Trophoblast cell (in vitro differentiated cells and primary cell): ENCODE data around the gene ALS2CL.
A peak's percentile ranks its signal among the peaks of the same experiment; 100 is the strongest.

Experiments
- DNase-seq, 2 donors: peaks; one replicate each; pipeline ENCODE4 v3.0.0-alpha.2; 2016
- H2AFZ ChIP-seq: 2 replicates; pipeline ENCODE4 v1.6.1; 2013; ENCODE audit warnings: low read length, moderate library complexity, mild to moderate bottlenecking; ENCODE audit not compliant: insufficient read depth, poor library complexity
- H2AK5ac ChIP-seq: 2 replicates; pipeline ENCODE4 v1.6.1; 2013; ENCODE audit warnings: mild to moderate bottlenecking, low read length
- H2BK120ac ChIP-seq: 2 replicates; pipeline ENCODE4 v1.6.1; 2013; ENCODE audit warnings: low read length, mild to moderate bottlenecking, moderate library complexity; ENCODE audit not compliant: insufficient read depth, poor library complexity
- H2BK12ac ChIP-seq: 2 replicates; pipeline ENCODE4 v1.6.1; 2013; ENCODE audit warnings: mild to moderate bottlenecking, low read length, moderate library complexity
- H2BK5ac ChIP-seq: 2 replicates; pipeline ENCODE4 v1.6.1; 2013; ENCODE audit warnings: low read length, low read depth, moderate library complexity, mild to moderate bottlenecking; ENCODE audit not compliant: poor library complexity
- H3K14ac ChIP-seq: 2 replicates; pipeline ENCODE4 v1.6.1; 2013; ENCODE audit warnings: mild to moderate bottlenecking, low read length
- H3K18ac ChIP-seq: 2 replicates; pipeline ENCODE4 v1.6.1; 2013; ENCODE audit warnings: mild to moderate bottlenecking, low read length
- H3K23ac ChIP-seq: 2 replicates; pipeline ENCODE4 v1.6.1; 2013; ENCODE audit warnings: low read length
- H3K27ac ChIP-seq: 2 replicates; pipeline ENCODE4 v1.5.1; 2013; ENCODE audit warnings: low read depth, mild to moderate bottlenecking, inconsistent platforms, low read length, moderate library complexity
- H3K27me3 ChIP-seq: 2 replicates; pipeline ENCODE4 v1.6.1; 2013; ENCODE audit warnings: inconsistent platforms, mild to moderate bottlenecking, low read length, moderate library complexity; ENCODE audit not compliant: insufficient read depth
- H3K36me3 ChIP-seq, 2 experiments: 1 replicate in 1 of 2; 2 replicates in 1 of 2; pipeline ENCODE4 v1.6.1; 2013; ENCODE audit warnings: low read length in 2 of 2, mild to moderate bottlenecking in 2 of 2, moderate library complexity in 1 of 2; ENCODE audit not compliant: insufficient read depth in 2 of 2, control insufficient read depth in 1 of 2
- H3K4ac ChIP-seq: 2 replicates; pipeline ENCODE4 v1.6.1; 2013; ENCODE audit warnings: low read depth, mild to moderate bottlenecking, low read length, moderate library complexity
- H3K4me1 ChIP-seq, 2 experiments: 1 replicate in 1 of 2; 2 replicates in 1 of 2; pipeline ENCODE4 v1.6.1; 2013; ENCODE audit warnings: low read length in 2 of 2, mild to moderate bottlenecking in 2 of 2, moderate library complexity in 1 of 2; ENCODE audit not compliant: insufficient read depth in 2 of 2, control insufficient read depth in 1 of 2
- H3K4me2 ChIP-seq: 2 replicates; pipeline ENCODE4 v1.6.1; 2013; ENCODE audit warnings: inconsistent platforms, mild to moderate bottlenecking, low read length, moderate library complexity
- H3K4me3 ChIP-seq: 2 replicates; pipeline ENCODE4 v1.5.1; 2013; ENCODE audit warnings: mild to moderate bottlenecking, low read depth, low read length, inconsistent platforms
- H3K79me1 ChIP-seq: one replicate; pipeline ENCODE4 v1.6.1; 2013; ENCODE audit warnings: low read length
- H3K79me2 ChIP-seq: 2 replicates; pipeline ENCODE4 v1.6.1; 2013; ENCODE audit warnings: low read length, mild to moderate bottlenecking; ENCODE audit not compliant: control insufficient read depth, insufficient read depth, poor library complexity
- H3K9ac ChIP-seq: 2 replicates; pipeline ENCODE4 v1.6.1; 2013; ENCODE audit warnings: mild to moderate bottlenecking, low read length
- H3K9me3 ChIP-seq: 2 replicates; pipeline ENCODE4 v1.6.1; 2013; ENCODE audit warnings: low read depth, mild to moderate bottlenecking, control low read depth, inconsistent platforms, low read length; ENCODE audit not compliant: insufficient read depth
- H4K12ac ChIP-seq: 2 replicates; pipeline ENCODE4 v1.6.1; 2013; ENCODE audit warnings: low read depth, mild to moderate bottlenecking, low read length, moderate library complexity
- H4K8ac ChIP-seq: 2 replicates; pipeline ENCODE4 v1.6.1; 2013; ENCODE audit warnings: low read depth, mild to moderate bottlenecking, low read length, moderate library complexity
- H4K91ac ChIP-seq: one replicate; pipeline ENCODE4 v1.6.1; 2013; ENCODE audit warnings: low read depth, mild to moderate bottlenecking, low read length, moderate library complexity
- WGBS: extraction: QIAGEN DNeasy Blood & Tissue Kit; methylation state at CpG from one replicate; pipeline ENCODE4 v1.1.7; 2013; ENCODE audit warnings: missing lambda C conversion rate; ENCODE audit not compliant: insufficient read length, insufficient coverage; ENCODE audit errors: extremely low coverage; 5-methylcytosine and 5-hydroxymethylcytosine counted together

The ALS2CL gene

DNA sequence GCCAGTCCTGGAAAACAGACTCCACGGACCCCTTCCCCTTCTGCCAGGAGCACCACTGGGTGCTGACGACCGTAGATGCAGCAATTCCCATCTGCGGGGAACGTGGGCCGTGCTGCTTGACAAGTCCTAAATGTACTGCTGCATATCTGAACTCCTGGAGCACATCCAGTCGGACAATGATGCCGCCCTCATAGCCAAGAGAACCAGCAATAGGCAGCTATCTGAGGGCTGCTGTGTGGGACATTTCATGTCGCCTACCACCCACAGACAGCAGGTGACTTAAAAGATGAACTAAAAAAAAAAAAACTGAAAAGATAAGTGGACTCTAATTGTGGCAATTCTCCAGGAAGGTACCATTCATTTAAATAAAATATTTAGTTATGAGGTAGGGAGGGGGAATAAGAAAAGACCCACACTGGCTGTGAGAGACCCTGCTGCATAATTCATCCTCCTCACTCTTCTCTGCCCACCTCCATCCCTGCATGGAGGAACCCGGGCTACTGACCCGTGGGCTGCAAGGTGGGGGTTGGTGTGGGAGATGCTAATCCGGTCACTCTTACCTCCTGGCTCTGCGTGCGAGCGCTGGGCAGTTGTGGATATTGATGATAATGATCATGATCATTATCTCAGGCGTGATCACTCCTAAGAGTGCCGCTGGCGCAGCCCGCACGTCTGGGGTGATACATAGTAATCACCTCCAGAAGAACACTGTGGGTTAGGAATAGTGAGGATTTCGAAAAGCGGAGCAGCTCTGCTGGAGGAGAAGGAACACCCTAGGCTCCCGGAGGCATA is 28.3 kb downstream of the ALS2CL start:
- Histone ChIP-seq H2BK120ac (no peak overlapping the region), H3K4me1 (peaks cover 6 to 7% of the 10 kb centered on the region in 2 experiments), H2BK12ac (no peak overlapping the region), H4K91ac (no peak overlapping the region), H3K4me2 (no peak overlapping the region), H3K36me3 (no peaks in the 10 kb centered on the region), H3K79me1 (no peaks in the 10 kb centered on the region), H2AK5ac (no peak overlapping the region), H3K9ac (no peak overlapping the region), H3K27ac (no peak overlapping the region), H3K79me2 (no peaks in the 10 kb centered on the region), H3K14ac (no peak overlapping the region), H3K23ac (no peak overlapping the region), H3K27me3 (no peaks in the 10 kb centered on the region), H3K18ac (no peak overlapping the region), H3K4me3 (no peak overlapping the region), H4K8ac (no peak overlapping the region), H2AFZ (no peak overlapping the region), H3K4ac (no peak overlapping the region), H2BK5ac (no peak overlapping the region), H3K9me3 (peaks cover 3% of the 10 kb centered on the region), H4K12ac (no peak overlapping the region)
- no CpG with 5 or more reads among the region's 23 CpGs for WGBS
- peak; percentile 59 to 88 for DNase-seq

DNA sequence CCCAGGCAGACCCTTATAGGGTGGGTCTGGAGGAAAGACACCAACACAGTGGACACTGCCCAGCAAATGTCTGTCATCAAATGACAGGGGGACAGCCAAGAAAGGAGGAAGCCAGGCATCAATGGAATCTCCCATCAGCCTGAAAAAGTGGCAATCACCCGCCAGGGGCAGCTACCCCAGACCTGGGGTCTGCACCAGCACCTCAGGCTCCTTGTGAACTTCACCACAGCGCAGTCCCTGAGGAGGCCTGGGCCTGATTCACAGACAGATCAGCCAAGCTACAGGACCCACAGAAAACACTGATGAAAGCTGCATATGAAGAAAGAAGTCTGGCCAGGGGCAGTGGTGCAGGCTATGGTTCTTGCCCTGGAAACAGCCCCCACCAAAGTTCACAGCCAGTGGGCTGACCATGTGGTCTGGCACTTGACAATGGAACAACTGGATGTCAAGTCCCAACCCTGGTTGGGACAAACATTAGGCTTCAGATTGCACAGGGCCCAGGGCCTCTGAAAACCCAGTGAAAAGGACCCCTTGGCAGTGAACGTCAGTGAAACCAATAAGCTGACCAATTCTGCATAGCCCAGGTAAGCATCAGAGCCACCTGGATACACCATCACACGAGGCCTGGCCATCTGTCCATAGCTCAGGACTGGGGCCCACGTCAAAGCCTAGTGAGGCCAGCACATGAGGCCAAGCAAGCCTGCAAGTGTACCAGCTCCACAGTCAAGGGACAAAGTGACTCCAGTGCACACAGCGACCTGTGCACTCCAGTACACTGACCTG is 29.1 kb downstream of the ALS2CL start:
- Histone ChIP-seq H2AFZ (no peak overlapping the region), H3K9me3 (peaks cover 3% of the 10 kb centered on the region), H3K9ac (no peak overlapping the region), H3K27ac (no peak overlapping the region), H4K12ac (no peak overlapping the region), H2BK120ac (no peak overlapping the region), H3K79me2 (no peaks in the 10 kb centered on the region), H4K8ac (no peak overlapping the region), H3K27me3 (no peaks in the 10 kb centered on the region), H2BK5ac (no peak overlapping the region), H3K14ac (no peak overlapping the region), H3K4me1 (peaks cover 7% of the 10 kb centered on the region in 2 experiments), H3K4ac (no peak overlapping the region), H3K79me1 (no peaks in the 10 kb centered on the region), H3K4me3 (no peak overlapping the region), H2BK12ac (no peak overlapping the region), H2AK5ac (no peak overlapping the region), H4K91ac (no peak overlapping the region), H3K18ac (no peak overlapping the region), H3K4me2 (no peak overlapping the region), H3K23ac (no peak overlapping the region), H3K36me3 (no peaks in the 10 kb centered on the region)
- DNase-seq: no peak
- WGBS: no CpG with 5 or more reads among the region's 6 CpGs

DNA sequence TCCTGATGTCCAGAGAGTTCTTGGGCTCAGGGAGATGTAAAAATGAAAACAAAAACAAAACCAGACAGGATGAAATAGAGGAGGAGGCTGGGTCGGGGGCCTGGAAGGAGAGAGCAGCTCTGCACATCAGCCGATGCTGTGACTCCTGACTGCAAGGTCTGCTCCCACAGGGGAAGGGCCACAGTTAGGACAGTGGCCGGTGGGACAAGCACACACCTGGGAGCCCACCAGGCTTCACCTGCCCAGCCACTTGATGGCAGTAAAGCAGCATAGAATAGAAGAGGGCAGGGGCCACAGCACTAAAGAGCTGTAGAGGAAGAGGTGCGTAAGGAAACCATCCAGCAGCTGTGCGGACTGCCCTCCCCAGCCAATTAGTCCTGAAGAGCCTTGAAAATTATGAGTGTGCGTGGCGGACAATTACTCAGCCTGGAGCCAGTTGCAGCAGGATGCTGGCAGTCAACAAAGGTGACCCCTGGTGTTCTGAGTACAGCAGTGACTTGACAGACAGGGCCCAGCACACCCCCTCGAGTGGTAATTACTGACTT is 29.8 kb downstream of the ALS2CL start:
- Histone ChIP-seq H3K14ac (no peak overlapping the region), H3K4me2 (no peak overlapping the region), H3K79me2 (no peaks in the 10 kb centered on the region), H4K91ac (no peak overlapping the region), H2BK5ac (no peak overlapping the region), H3K27ac (no peak overlapping the region), H3K79me1 (no peaks in the 10 kb centered on the region), H4K12ac (no peak overlapping the region), H3K27me3 (no peaks in the 10 kb centered on the region), H2BK12ac (no peak overlapping the region), H2AK5ac (no peak overlapping the region), H2BK120ac (no peak overlapping the region), H3K9me3 (peaks cover 3% of the 10 kb centered on the region), H3K18ac (no peak overlapping the region), H4K8ac (no peak overlapping the region), H3K4me3 (no peak overlapping the region), H3K36me3 (no peaks in the 10 kb centered on the region), H3K4ac (no peak overlapping the region), H3K4me1 (peaks cover 7 to 9% of the 10 kb centered on the region in 2 experiments), H3K9ac (no peak overlapping the region), H3K23ac (no peak overlapping the region), H2AFZ (no peak overlapping the region)
- peak; percentile 39 to 63 for DNase-seq
- WGBS: no CpG with 5 or more reads among the region's 8 CpGs

DNA sequence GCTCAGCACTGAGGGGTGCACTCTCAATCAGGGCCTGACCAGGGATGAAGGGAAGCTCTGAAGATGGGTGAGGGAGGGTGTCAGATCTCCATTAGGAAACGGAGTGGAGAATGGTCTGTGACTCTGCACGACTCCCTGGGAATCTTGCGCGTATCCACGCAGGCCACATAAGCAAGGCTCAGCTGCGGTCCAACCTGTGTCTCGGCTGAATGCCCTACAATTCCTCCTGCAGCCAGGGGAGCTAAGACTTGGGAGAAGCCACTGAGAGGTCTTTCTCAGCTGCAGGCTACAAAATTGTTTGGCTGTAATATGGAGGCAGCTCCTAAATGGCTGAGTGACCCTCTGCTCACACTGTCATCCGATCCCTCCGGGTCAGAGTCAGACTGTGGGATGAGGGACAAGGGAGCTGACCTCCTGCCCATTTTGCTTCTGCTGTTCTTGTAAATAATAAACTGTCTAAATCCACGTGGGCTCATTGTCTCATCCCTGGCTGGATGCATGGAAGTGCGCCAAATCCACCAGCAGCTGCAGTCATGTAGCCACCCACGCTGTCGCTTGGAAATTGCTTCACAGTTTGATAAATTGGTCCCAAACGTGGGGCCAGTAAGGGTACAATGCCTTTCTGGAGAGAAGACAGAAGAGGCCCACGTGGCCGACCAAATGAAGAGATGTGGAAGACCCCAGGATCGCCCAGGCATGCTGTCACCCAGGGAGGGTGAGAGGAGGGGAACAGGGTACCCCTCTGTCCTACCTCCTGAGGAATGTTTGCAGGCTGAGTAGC is 30.5 kb downstream of the ALS2CL start:
- no peak overlapping the region for H3K14ac ChIP-seq
- H3K9ac ChIP-seq: no peak overlapping the region
- no peak overlapping the region for H3K4ac ChIP-seq
- no peak overlapping the region for H4K8ac ChIP-seq
- no peak for DNase-seq
- no peak overlapping the region for H2BK12ac ChIP-seq
- peaks cover 3% of the 10 kb centered on the region for H3K9me3 ChIP-seq
- H3K23ac ChIP-seq: no peak overlapping the region
- H4K12ac ChIP-seq: no peak overlapping the region
- H3K4me3 ChIP-seq: no peak overlapping the region
- WGBS: no CpG with 5 or more reads among the region's 17 CpGs
- H2AK5ac ChIP-seq: no peak overlapping the region
- H3K4me1 ChIP-seq: peaks cover 7 to 9% of the 10 kb centered on the region in 2 experiments
- no peaks in the 10 kb centered on the region for H3K36me3 ChIP-seq
- no peak overlapping the region for H4K91ac ChIP-seq
- no peak overlapping the region for H2AFZ ChIP-seq
- no peaks in the 10 kb centered on the region for H3K79me2 ChIP-seq
- no peaks in the 10 kb centered on the region for H3K79me1 ChIP-seq
- no peak overlapping the region for H3K4me2 ChIP-seq
- H3K18ac ChIP-seq: no peak overlapping the region
- no peak overlapping the region for H2BK120ac ChIP-seq
- H3K27me3 ChIP-seq: no peaks in the 10 kb centered on the region
- no peak overlapping the region for H2BK5ac ChIP-seq
- no peak overlapping the region for H3K27ac ChIP-seq
